Measurements from ENCODE around the gene KCNK16.

- TF ChIP-seq, protein P1, sequence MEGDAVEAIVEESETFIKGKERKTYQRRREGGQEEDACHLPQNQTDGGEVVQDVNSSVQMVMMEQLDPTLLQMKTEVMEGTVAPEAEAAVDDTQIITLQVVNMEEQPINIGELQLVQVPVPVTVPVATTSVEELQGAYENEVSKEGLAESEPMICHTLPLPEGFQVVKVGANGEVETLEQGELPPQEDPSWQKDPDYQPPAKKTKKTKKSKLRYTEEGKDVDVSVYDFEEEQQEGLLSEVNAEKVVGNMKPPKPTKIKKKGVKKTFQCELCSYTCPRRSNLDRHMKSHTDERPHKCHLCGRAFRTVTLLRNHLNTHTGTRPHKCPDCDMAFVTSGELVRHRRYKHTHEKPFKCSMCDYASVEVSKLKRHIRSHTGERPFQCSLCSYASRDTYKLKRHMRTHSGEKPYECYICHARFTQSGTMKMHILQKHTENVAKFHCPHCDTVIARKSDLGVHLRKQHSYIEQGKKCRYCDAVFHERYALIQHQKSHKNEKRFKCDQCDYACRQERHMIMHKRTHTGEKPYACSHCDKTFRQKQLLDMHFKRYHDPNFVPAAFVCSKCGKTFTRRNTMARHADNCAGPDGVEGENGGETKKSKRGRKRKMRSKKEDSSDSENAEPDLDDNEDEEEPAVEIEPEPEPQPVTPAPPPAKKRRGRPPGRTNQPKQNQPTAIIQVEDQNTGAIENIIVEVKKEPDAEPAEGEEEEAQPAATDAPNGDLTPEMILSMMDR (IDR thresholded peaks at IDR 0.05 in 8 of 11, conservative IDR thresholded peaks at IDR 0.05 in 3 of 11) = no peak
- no peak for TF ChIP-seq POLR2A (IDR thresholded peaks at IDR 0.05)
Measured at GRCh38 chr6:39322306-39322850, at the start of gene KCNK16.
